ENCODE data around the gene PLXNB1.

DNA sequence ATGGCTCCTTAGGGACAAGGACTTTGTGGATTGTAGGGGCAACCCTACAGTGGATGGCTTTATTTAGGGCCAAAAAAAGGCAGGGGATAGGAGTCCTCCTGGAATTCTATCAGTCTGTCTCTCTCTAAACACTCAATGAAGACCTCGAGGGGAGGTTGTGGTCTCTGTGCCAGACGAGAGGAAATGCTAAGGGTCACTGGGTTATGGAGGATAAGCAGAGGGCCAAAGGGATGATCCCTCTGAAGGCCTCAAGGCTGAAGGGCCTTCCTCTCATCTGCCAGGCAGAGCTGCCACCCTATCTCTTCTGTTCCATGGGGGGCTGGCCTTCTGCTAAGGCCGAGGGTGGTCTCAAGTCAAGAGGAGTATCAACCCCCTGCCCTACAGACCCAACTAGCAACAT, 27.0 kb downstream of the PLXNB1 start:
- no peak for TF ChIP-seq ZFHX2 (tag by site-specific recombination; conservative IDR thresholded peaks at IDR 0.05)
- TF ChIP-seq, protein P1, sequence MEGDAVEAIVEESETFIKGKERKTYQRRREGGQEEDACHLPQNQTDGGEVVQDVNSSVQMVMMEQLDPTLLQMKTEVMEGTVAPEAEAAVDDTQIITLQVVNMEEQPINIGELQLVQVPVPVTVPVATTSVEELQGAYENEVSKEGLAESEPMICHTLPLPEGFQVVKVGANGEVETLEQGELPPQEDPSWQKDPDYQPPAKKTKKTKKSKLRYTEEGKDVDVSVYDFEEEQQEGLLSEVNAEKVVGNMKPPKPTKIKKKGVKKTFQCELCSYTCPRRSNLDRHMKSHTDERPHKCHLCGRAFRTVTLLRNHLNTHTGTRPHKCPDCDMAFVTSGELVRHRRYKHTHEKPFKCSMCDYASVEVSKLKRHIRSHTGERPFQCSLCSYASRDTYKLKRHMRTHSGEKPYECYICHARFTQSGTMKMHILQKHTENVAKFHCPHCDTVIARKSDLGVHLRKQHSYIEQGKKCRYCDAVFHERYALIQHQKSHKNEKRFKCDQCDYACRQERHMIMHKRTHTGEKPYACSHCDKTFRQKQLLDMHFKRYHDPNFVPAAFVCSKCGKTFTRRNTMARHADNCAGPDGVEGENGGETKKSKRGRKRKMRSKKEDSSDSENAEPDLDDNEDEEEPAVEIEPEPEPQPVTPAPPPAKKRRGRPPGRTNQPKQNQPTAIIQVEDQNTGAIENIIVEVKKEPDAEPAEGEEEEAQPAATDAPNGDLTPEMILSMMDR (tag by site-specific recombination; IDR thresholded peaks at IDR 0.05): no peak
- no peak for TF ChIP-seq ZNF747 (tag by site-specific recombination; IDR thresholded peaks at IDR 0.05)
- no peak for TF ChIP-seq FEZF1 (tag by site-specific recombination; IDR thresholded peaks at IDR 0.05)
- TF ChIP-seq, protein P2, sequence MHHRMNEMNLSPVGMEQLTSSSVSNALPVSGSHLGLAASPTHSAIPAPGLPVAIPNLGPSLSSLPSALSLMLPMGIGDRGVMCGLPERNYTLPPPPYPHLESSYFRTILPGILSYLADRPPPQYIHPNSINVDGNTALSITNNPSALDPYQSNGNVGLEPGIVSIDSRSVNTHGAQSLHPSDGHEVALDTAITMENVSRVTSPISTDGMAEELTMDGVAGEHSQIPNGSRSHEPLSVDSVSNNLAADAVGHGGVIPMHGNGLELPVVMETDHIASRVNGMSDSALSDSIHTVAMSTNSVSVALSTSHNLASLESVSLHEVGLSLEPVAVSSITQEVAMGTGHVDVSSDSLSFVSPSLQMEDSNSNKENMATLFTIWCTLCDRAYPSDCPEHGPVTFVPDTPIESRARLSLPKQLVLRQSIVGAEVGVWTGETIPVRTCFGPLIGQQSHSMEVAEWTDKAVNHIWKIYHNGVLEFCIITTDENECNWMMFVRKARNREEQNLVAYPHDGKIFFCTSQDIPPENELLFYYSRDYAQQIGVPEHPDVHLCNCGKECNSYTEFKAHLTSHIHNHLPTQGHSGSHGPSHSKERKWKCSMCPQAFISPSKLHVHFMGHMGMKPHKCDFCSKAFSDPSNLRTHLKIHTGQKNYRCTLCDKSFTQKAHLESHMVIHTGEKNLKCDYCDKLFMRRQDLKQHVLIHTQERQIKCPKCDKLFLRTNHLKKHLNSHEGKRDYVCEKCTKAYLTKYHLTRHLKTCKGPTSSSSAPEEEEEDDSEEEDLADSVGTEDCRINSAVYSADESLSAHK (tag by site-specific recombination; IDR thresholded peaks at IDR 0.05): no peak
- TF ChIP-seq, protein P3, sequence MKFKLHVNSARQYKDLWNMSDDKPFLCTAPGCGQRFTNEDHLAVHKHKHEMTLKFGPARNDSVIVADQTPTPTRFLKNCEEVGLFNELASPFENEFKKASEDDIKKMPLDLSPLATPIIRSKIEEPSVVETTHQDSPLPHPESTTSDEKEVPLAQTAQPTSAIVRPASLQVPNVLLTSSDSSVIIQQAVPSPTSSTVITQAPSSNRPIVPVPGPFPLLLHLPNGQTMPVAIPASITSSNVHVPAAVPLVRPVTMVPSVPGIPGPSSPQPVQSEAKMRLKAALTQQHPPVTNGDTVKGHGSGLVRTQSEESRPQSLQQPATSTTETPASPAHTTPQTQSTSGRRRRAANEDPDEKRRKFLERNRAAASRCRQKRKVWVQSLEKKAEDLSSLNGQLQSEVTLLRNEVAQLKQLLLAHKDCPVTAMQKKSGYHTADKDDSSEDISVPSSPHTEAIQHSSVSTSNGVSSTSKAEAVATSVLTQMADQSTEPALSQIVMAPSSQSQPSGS (tag by site-specific recombination; IDR thresholded peaks at IDR 0.05; ENCODE audit: low read depth): no peak
- no peak for TF ChIP-seq SALL2 (tag by site-specific recombination; IDR thresholded peaks at IDR 0.05; ENCODE audit: borderline replicate concordance)
- TF ChIP-seq ZNF175 (tag by site-specific recombination; IDR thresholded peaks at IDR 0.05): no peak
- no peak for TF ChIP-seq TCF7L2 (IDR thresholded peaks at IDR 0.05; ENCODE audit: borderline replicate concordance, low read depth, low read length)
- TF ChIP-seq, protein P4, sequence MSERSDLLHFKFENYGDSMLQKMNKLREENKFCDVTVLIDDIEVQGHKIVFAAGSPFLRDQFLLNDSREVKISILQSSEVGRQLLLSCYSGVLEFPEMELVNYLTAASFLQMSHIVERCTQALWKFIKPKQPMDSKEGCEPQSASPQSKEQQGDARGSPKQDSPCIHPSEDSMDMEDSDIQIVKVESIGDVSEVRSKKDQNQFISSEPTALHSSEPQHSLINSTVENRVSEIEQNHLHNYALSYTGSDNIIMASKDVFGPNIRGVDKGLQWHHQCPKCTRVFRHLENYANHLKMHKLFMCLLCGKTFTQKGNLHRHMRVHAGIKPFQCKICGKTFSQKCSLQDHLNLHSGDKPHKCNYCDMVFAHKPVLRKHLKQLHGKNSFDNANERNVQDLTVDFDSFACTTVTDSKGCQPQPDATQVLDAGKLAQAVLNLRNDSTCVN (tag by site-specific recombination; optimal IDR thresholded peaks at IDR 0.05): no peak
- TF ChIP-seq ZNF335 (tag by site-specific recombination; conservative IDR thresholded peaks at IDR 0.05): no peak

All from HEK293 (cell line).